HUES64 (cell line): ENCODE data around the gene PCDHA12.
A peak's percentile ranks its signal among the peaks of the same experiment; 100 is the strongest.
"Not testable (repeated sequence)": the region's sequence is repeated elsewhere in the genome, so short reads cannot be mapped to it uniquely, and the experiment has no call there.

ENCODE experiments used
- H3K27ac ChIP-seq: 2 replicates; pipeline ENCODE4 v1.7.0; 2013; ENCODE audit warnings: low read depth, low read length, inconsistent platforms
- H3K27me3 ChIP-seq: 2 replicates; pipeline ENCODE4 v1.6.1; 2013; ENCODE audit warnings: mild to moderate bottlenecking, low read length; ENCODE audit not compliant: insufficient read depth
- H3K36me3 ChIP-seq: 2 replicates; pipeline ENCODE4 v1.6.1; 2013; ENCODE audit warnings: mild to moderate bottlenecking, low read length; ENCODE audit not compliant: insufficient read depth
- H3K4me1 ChIP-seq: 2 replicates; pipeline ENCODE4 v1.6.1; 2013; ENCODE audit warnings: mild to moderate bottlenecking, low read length, moderate library complexity; ENCODE audit not compliant: insufficient read depth
- H3K4me3 ChIP-seq: 2 replicates; pipeline ENCODE4 v1.5.1; 2013; ENCODE audit warnings: mild to moderate bottlenecking, low read length, moderate library complexity
- H3K9ac ChIP-seq: 2 replicates; pipeline ENCODE4 v1.6.1; 2013; ENCODE audit warnings: mild to moderate bottlenecking, low read depth, low read length
- H3K9me3 ChIP-seq: 2 replicates; pipeline ENCODE4 v1.6.1; 2013; ENCODE audit warnings: low read depth, low read length; ENCODE audit not compliant: insufficient read depth
- WGBS: fragments of 150-250, 120-280 bp; methylation state at CpG from one replicate; pipeline ENCODE4 v1.1.7; 2013; ENCODE audit warnings: missing lambda C conversion rate; 5-methylcytosine and 5-hydroxymethylcytosine counted together

Gene PCDHA12

GRCh38 chr5:140869555-140869886, 5.6 kb upstream of the PCDHA12 start:
- Histone ChIP-seq H3K9me3 (0 out of 2 replicates have a peak, but pooled peaks cover 4% of the 10 kb centered on the region), H3K27me3 (no peaks in the 10 kb centered on the region), H3K9ac (peak overlapping the region; percentile 84), H3K4me1 (0 out of 2 replicates have a peak, but pooled peaks cover 3% of the 10 kb centered on the region), H3K36me3 (peaks cover 6% of the 10 kb centered on the region; the same call in 1 of the 2 replicates), H3K27ac (no peak overlapping the region), H3K4me3 (peak overlapping the region; percentile 71)
- WGBS: 87% methylated on average over 5 of the region's 5 CpGs

GRCh38 chr5:140870221-140871201, 4.6 kb upstream of the PCDHA12 start:
- H3K9ac ChIP-seq: no peak overlapping the region
- peaks cover 6% of the 10 kb centered on the region; the same call in 1 of the 2 replicates for H3K36me3 ChIP-seq
- WGBS: 97% methylated on average over 114 of the region's 114 CpGs
- 0 out of 2 replicates have a peak, but pooled peaks cover 3% of the 10 kb centered on the region for H3K4me1 ChIP-seq
- no peaks in the 10 kb centered on the region for H3K27me3 ChIP-seq
- no peak overlapping the region for H3K27ac ChIP-seq
- no peak overlapping the region; the same call in 1 of the 2 replicates for H3K4me3 ChIP-seq
- 0 out of 2 replicates have a peak, but pooled peaks cover 4% of the 10 kb centered on the region for H3K9me3 ChIP-seq

- H3K4me3 ChIP-seq, H3K27ac ChIP-seq, H3K4me1 ChIP-seq, H3K27me3 ChIP-seq, H3K9me3 ChIP-seq, H3K9ac ChIP-seq: not testable (repeated sequence)
- H3K36me3 ChIP-seq: peaks cover 14% of the 10 kb centered on the region; the same call in 1 of the 2 replicates
- 97% methylated on average over 80 of the region's 80 CpGs for WGBS
Observed at GRCh38 chr5:140876541-140877261, 1.6 kb downstream of the PCDHA12 start.

GRCh38 chr5:140877262-140877581, 2.1 kb downstream of the PCDHA12 start:
- Histone ChIP-seq H3K27ac (no peak overlapping the region), H3K4me3 (no peak overlapping the region)
- WGBS: 97% methylated on average over 37 of the region's 37 CpGs

GRCh38 chr5:140881889-140882590, 6.9 kb downstream of the PCDHA12 start, which contains the start of gene PCDHA13:
TSS of gene PCDHA13 (plus strand) at chr5:140882124. CDS start at chr5:140882269, 145 bp downstream.
- Histone ChIP-seq H3K27me3 (no peaks in the 10 kb centered on the region), H3K27ac (no peak within 1 kb of the TSS), H3K9me3 (no peaks in the 10 kb centered on the region), H3K36me3 (peaks cover 10% of the 10 kb centered on the region; the same call in 1 of the 2 replicates), H3K9ac (no peak within 1 kb of the TSS), H3K4me3 (peak within 1 kb of the TSS; percentile 56), H3K4me1 (no peaks in the 10 kb centered on the region)
- 93% methylated on average over 34 of the region's 35 CpGs for WGBS

More at GRCh38 chr5:140877262-140877581, 2.1 kb downstream of the PCDHA12 start:
- H3K9ac ChIP-seq: no peak overlapping the region
- H3K9me3 ChIP-seq: no peaks in the 10 kb centered on the region
- peaks cover 14% of the 10 kb centered on the region; the same call in 1 of the 2 replicates for H3K36me3 ChIP-seq
- H3K4me1 ChIP-seq: no peaks in the 10 kb centered on the region
- H3K27me3 ChIP-seq: no peaks in the 10 kb centered on the region

- Histone ChIP-seq H3K9ac (no peak overlapping the region), H3K4me3 (peak overlapping the region; percentile 56), H3K27ac (no peak overlapping the region), H3K4me1 (no peaks in the 10 kb centered on the region), H3K27me3 (no peaks in the 10 kb centered on the region), H3K9me3 (no peaks in the 10 kb centered on the region), H3K36me3 (peaks cover 9% of the 10 kb centered on the region; the same call in 1 of the 2 replicates)
- 84% methylated on average over 12 of the region's 12 CpGs for WGBS
Observed at GRCh38 chr5:140882591-140882899, 7.4 kb downstream of the PCDHA12 start.

GRCh38 chr5:140883373-140883772, 8.3 kb downstream of the PCDHA12 start:
- Histone ChIP-seq H3K9ac (no peak overlapping the region), H3K9me3 (no peaks in the 10 kb centered on the region), H3K27ac (no peak overlapping the region), H3K4me1 (no peaks in the 10 kb centered on the region), H3K36me3 (peaks cover 2% of the 10 kb centered on the region; the same call in 1 of the 2 replicates), H3K4me3 (no peak overlapping the region), H3K27me3 (no peaks in the 10 kb centered on the region)
- WGBS: 97% methylated on average over 41 of the region's 41 CpGs

GRCh38 chr5:140883927-140884697, 9.0 kb downstream of the PCDHA12 start:
- Histone ChIP-seq H3K9me3 (no peaks in the 10 kb centered on the region), H3K9ac (no peak overlapping the region), H3K27me3 (no peaks in the 10 kb centered on the region), H3K27ac (no peak overlapping the region), H3K36me3 (peaks cover 2% of the 10 kb centered on the region; the same call in 1 of the 2 replicates), H3K4me3 (no peak overlapping the region), H3K4me1 (no peaks in the 10 kb centered on the region)
- 97% methylated on average over 79 of the region's 79 CpGs for WGBS

GRCh38 chr5:140916325-140916724, 41.2 kb downstream of the PCDHA12 start:
- H3K9me3 ChIP-seq: no peaks in the 10 kb centered on the region
- no peaks in the 10 kb centered on the region for H3K27me3 ChIP-seq
- no peaks in the 10 kb centered on the region for H3K4me1 ChIP-seq
- H3K27ac ChIP-seq: no peak overlapping the region
- H3K9ac ChIP-seq: no peak overlapping the region
- no peak overlapping the region for H3K4me3 ChIP-seq
- WGBS: 93% methylated on average over 1 of the region's 1 CpG
- H3K36me3 ChIP-seq: no peaks in the 10 kb centered on the region

- H3K9ac ChIP-seq: no peak overlapping the region
- peaks cover 43% of the 10 kb centered on the region for H3K27me3 ChIP-seq
- H3K27ac ChIP-seq: no peak overlapping the region
- WGBS: 92% methylated on average over 4 of the region's 4 CpGs
- H3K36me3 ChIP-seq: no peaks in the 10 kb centered on the region
- H3K4me1 ChIP-seq: peaks cover 9% of the 10 kb centered on the region; the same call in 1 of the 2 replicates
- no peaks in the 10 kb centered on the region for H3K9me3 ChIP-seq
- no peak overlapping the region for H3K4me3 ChIP-seq
Observed at GRCh38 chr5:140923601-140924000, 48.5 kb downstream of the PCDHA12 start.
